ENCODE data around the gene MAN2A1. TPM values are rescaled to one million over a fixed set of nuclear protein-coding genes. Genes with fewer than 3 reads are reported as not detected.

MAN2A1 gene
- polyA plus RNA-seq, 1 donor (not counting 4 experiments of a cell fraction or from before 2014, with no cell fraction given) = 63.8 TPM

DNA sequence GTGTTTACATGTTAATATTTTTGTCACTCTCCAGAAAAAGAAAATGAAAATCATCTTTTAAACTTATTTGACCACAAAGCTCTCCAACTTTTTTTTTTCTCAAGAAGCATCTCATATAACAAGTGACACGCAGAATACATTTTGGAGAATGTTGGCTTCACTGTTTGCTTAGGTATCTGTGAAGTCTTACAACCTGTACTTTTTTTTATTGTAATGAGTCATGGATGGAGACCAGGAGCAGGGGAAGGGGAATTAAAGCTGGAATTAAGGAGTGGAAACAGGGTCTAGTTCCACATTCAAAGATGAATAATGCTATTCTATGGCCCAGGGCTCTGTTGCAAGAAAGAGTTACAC lies 211.9 kb downstream of the MAN2A1 start:
- no peak overlapping the region for H3K4me3 ChIP-seq (ENCODE audit: control insufficient read depth in 2 of 3, extremely low read depth in 1 of 3, insufficient read depth in 2 of 3, low read depth in 1 of 3, low read length in 3 of 3)
- dilution Hi-C loops (cut with MboI; ENCODE audit: extremely low pct_ligation_motif_present, low sequenced_read_pairs) = no loop called here
- H3K36me3 ChIP-seq (ENCODE audit: control insufficient read depth in 2 of 2, extremely low read depth in 1 of 2, insufficient read depth in 2 of 2, low read length in 2 of 2) = no peaks in the 10 kb centered on the region
- DNase-seq (ENCODE audit: low read depth, low spot score) (no peak), FAIRE-seq (no peak)
- H3K9ac ChIP-seq (ENCODE audit: control insufficient read depth, extremely low read depth, insufficient read depth, low read length) = no peak overlapping the region
- no peaks in the 10 kb centered on the region for H3K9me1 ChIP-seq (ENCODE audit: control insufficient read depth, extremely low read depth, insufficient read depth, low read length)
- no peaks in the 10 kb centered on the region for H3K4me1 ChIP-seq (ENCODE audit: control insufficient read depth, extremely low read depth, insufficient read depth, low read length)
- H4K20me1 ChIP-seq (ENCODE audit: control insufficient read depth, extremely low read depth, insufficient read depth, low read length) = no peaks in the 10 kb centered on the region
- TF ChIP-seq EZH2 (IDR thresholded peaks at IDR 0.05; ENCODE audit: low read length) (no peak), CTCF (optimal IDR thresholded peaks at IDR 0.05 in 1 of 3, IDR thresholded peaks at IDR 0.05 in 1 of 3, conservative IDR thresholded peaks at IDR 0.05 in 1 of 3; ENCODE audit: extremely low read depth in 1 of 3, insufficient read depth in 2 of 3, low read length in 3 of 3) (no peak)
- H3K27me3 ChIP-seq (ENCODE audit: control insufficient read depth, extremely low read depth, insufficient read depth, low read length) = no peaks in the 10 kb centered on the region
- H2AFZ ChIP-seq (ENCODE audit: control insufficient read depth, low read length) = no peak overlapping the region
- no peak overlapping the region for H3K27ac ChIP-seq (ENCODE audit: control insufficient read depth, insufficient read depth, low read length)
- no peaks in the 10 kb centered on the region for H3K79me2 ChIP-seq (ENCODE audit: control insufficient read depth, insufficient read depth, low read length)
- no peak overlapping the region for H3K4me2 ChIP-seq (ENCODE audit: control insufficient read depth, extremely low read depth, insufficient read depth, low read depth, low read length)
- H3K9me3 ChIP-seq (ENCODE audit: control insufficient read depth, low read depth, low read length) = no peaks in the 10 kb centered on the region

- Histone ChIP-seq H3K9me1 (ENCODE audit: control insufficient read depth, extremely low read depth, insufficient read depth, low read length) (no peaks in the 10 kb centered on the region), H3K79me2 (ENCODE audit: control insufficient read depth, insufficient read depth, low read length) (no peaks in the 10 kb centered on the region), H3K4me2 (ENCODE audit: control insufficient read depth, extremely low read depth, insufficient read depth, low read depth, low read length) (no peak overlapping the region), H2AFZ (ENCODE audit: control insufficient read depth, low read length) (no peak overlapping the region), H4K20me1 (ENCODE audit: control insufficient read depth, extremely low read depth, insufficient read depth, low read length) (no peaks in the 10 kb centered on the region), H3K27ac (ENCODE audit: control insufficient read depth, insufficient read depth, low read length) (no peak overlapping the region), H3K4me3 (ENCODE audit: control insufficient read depth in 2 of 3, extremely low read depth in 1 of 3, insufficient read depth in 2 of 3, low read depth in 1 of 3, low read length in 3 of 3) (no peak overlapping the region), H3K36me3 (ENCODE audit: control insufficient read depth in 2 of 2, extremely low read depth in 1 of 2, insufficient read depth in 2 of 2, low read length in 2 of 2) (no peaks in the 10 kb centered on the region), H3K9ac (ENCODE audit: control insufficient read depth, extremely low read depth, insufficient read depth, low read length) (no peak overlapping the region), H3K9me3 (ENCODE audit: control insufficient read depth, low read depth, low read length) (no peaks in the 10 kb centered on the region), H3K27me3 (ENCODE audit: control insufficient read depth, extremely low read depth, insufficient read depth, low read length) (no peaks in the 10 kb centered on the region), H3K4me1 (ENCODE audit: control insufficient read depth, extremely low read depth, insufficient read depth, low read length) (no peaks in the 10 kb centered on the region)
- no peak for FAIRE-seq
- no peak for DNase-seq (ENCODE audit: low read depth, low spot score)
- dilution Hi-C loops (cut with MboI; ENCODE audit: extremely low pct_ligation_motif_present, low sequenced_read_pairs) = no loop called here
- no peak for TF ChIP-seq CTCF (optimal IDR thresholded peaks at IDR 0.05 in 1 of 3, IDR thresholded peaks at IDR 0.05 in 1 of 3, conservative IDR thresholded peaks at IDR 0.05 in 1 of 3; ENCODE audit: extremely low read depth in 1 of 3, insufficient read depth in 2 of 3, low read length in 3 of 3)
- TF ChIP-seq EZH2 (IDR thresholded peaks at IDR 0.05; ENCODE audit: low read length) = no peak
These were observed 213.3 kb downstream of the MAN2A1 start for GRCh38 chr5:109903061-109903460.

All from keratinocyte (primary cell).